HG03039 (cell line): ENCODE measurements around the gene FAM43A.

Experiments used
- ATAC-seq: cut with Tn5 transposase; IDR thresholded peaks from one replicate; pipeline ENCODE4 v1.9.1; 2021; ENCODE audit warnings: mild to moderate bottlenecking, moderate library complexity; ENCODE audit not compliant: unreplicated experiment

FAM43A gene

GRCh38 chr3:194685718-194686413 is at the start of gene FAM43A:
TSS of gene FAM43A (plus strand) at chr3:194685883. CDS start at chr3:194686827, 944 bp downstream.
- peak; percentile 38 for ATAC-seq

DNA sequence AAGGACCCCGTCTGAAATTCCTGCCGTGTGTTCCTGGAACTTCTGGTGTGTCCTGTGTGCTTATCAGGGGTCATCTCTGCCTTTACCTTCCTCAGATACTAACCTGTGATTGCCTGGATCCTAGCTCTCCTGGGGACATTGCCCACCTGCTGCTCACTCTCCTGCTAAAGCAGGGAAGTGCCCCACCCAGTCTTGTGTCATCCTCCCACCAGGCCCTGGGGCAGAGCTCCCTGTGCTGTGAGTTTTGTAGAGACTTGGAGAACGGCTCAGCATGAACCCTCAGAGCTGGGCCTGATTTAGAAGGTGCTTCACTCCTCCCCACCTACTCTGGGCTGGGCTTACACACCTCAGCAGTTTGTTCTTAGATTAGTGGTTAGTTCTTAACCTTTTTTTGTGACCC is 48.6 kb upstream of the FAM43A start:
- no peak for ATAC-seq

DNA sequence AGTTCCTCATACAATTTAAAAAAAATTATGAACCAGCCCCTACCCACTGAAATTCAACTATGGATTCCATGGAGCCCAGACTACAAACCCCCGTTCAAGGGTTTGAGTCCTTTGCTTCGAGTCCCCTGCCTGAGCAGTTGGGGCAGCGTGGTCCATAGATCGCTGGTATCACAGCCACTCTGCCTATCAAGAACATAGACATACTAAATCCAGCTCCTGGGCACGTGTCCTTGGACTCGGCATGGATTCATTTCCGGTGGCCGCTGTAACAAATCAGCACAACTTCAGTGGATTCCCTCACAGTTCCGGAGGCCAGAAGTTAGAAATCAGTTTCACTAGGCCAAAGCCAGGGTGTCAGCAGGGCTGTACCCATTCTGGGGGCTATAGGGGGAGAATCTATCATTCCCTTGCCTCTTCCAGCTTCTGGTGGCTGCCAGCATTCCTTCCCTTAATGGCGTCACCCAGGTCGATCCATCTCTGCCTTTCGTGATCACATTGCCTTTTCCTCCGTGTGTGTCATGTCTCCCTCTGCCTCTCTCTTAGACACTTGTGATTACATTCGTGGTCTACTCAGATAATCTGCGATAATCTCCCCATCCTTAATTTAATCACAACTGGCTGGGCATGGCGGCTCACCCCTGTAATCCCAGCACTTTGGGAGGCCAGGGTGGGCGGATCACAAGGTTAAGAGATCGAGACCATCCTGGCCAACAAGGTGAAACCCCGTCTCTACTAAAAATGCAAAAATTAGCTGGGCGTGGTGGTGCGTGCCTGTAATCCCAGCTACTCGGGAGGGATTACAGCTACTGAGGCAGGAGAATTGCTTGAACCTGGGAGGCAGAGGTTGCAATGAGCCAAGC is 47.9 kb upstream of the FAM43A start:
- no peak for ATAC-seq

- no peak for ATAC-seq
These were observed 46.6 kb upstream of the FAM43A start for GRCh38 chr3:194638991-194639605.

GRCh38 chr3:194640829-194641228 is 44.9 kb upstream of the FAM43A start:
- no peak for ATAC-seq

GRCh38 chr3:194642769-194643168 is 42.9 kb upstream of the FAM43A start:
- no peak for ATAC-seq

DNA sequence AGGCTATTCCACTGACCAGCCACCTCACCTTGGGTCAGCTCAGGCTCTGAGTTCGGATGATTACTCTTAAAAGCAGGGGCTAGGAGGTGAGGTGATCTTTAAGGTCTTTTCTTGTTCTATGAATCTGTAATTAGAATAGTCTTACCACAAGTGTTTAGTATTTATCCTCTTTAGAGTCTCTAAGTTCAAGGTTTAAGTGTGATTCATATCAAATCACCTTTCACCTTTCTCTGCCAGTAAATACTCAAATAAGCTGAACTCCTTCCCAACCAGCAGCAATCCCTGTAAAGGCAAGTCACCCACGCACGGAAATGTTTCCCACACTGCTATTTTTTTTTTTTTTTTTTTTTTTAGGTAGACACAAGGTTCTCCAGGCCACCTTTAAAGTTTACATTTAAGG is 37.9 kb upstream of the FAM43A start:
- no peak for ATAC-seq

DNA sequence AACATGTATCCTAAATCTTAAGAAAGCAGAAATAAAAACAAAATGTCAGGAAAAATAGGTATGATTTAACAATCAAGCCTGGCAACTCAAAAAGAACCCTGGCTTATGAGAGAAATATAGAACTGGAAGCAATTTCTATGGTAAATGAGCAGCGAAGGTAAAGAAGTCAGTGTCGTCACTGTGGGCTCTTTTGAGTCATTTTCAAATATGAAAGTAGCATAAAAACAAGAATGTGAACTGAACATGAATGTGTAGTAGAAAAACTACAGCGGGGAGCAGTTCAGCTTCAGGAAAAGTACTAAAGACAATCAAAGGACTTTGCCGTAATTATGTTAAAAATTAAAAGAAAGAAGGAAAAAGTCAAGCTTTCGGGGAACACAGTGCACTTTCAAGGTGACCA is 31.2 kb upstream of the FAM43A start:
- ATAC-seq, result peak; percentile 51

DNA sequence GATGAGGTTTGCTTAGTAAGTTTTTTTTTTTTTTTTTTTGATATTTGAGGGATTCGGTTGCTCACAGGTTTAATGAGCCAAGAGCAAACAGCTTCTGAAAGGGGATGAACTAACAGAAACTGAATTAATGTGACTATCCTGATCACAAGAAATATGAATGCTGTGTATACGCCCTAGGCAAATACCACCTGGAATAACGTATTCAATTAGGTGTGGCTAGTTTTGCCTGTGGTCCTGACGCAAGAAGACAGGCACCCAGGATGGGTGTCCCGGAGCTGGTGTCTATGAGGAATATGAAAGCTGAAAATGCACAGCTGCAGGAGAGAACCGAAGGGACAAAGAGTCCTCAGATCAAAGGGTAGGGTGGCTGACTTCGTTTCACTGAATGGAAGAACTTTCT is 28.2 kb upstream of the FAM43A start:
- ATAC-seq, result no peak

- no peak for ATAC-seq
These were observed 27.0 kb upstream of the FAM43A start for GRCh38 chr3:194658477-194659242.

DNA sequence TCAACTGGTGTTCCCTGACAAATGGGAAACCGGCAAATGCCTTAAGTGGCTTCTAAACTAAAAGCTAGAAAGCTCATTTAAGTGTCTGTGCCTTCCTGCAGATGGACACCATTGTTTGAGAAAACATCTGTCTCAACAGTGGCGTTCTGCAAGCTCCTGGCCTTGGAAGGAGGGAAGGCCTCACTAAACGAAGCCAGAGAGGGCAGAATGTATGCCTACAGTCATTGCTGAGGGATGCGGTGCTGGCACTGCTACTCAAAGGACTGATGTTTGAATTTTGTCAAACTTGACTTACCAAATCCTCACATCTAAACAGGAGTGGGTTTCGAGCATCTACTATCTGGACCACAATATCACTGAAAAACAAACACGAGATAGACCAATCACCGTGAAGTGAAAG is 25.9 kb upstream of the FAM43A start:
- ATAC-seq, result no peak

GRCh38 chr3:194661374-194661773 is 24.3 kb upstream of the FAM43A start:
- no peak for ATAC-seq

DNA sequence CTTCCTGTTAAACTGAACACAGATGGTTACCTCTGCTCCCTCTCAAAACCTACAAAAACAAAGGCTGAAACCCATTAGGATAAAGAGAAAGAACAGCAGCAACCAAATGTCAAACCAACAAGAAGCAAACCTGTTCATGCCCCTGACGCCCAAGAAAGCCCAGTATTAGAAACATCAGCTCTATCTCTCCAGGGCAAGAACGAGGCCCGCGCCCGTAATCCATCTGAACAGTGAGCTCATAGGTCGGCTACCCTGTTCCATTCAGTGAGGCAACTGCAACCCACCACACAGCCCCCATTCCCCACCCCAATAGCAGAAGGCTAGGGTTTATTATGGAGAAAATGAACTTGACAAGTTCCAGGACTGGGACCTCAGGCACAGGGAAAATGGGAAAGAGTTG is 23.7 kb upstream of the FAM43A start:
- no peak for ATAC-seq

DNA sequence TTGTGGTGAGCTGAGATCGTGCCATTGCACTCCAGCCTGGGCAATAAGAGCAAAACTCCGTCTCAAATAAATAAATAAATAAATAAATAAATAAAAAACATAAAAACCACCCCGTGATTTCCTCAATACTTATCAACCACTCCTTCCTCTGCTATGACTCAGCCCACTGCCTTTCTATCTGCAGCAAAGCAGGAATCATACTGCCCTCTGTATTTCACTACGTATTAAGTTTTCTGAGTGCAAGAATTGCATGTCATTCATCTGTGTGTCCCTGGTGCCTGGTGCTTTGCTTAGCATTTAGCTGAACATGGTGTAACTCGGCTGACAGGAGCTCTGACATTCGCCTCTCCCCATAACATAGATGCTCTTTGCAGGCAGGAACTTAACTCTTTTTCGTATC is 20.8 kb upstream of the FAM43A start:
- ATAC-seq, result no peak

- no peak for ATAC-seq
These were observed 18.3 kb upstream of the FAM43A start for GRCh38 chr3:194667363-194667762.

DNA sequence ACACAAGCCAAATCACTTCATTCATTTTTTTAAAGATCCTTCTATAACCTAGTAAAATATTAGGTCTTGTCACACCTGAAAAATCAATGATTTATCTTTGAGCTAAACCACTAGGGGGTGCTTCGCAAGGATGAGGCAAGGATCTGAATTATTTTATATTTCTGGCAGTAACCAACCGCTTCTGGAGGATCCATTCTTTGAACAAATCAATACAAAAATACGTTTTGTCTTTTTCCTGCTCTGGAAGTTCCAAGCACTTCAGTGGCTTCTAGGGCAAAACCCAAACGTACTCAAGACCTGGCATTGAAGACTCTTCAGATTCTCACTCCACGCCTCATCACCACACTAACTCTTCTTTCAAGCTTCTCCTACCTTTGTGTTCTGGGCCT is 14.2 kb upstream of the FAM43A start:
- ATAC-seq, result no peak

DNA sequence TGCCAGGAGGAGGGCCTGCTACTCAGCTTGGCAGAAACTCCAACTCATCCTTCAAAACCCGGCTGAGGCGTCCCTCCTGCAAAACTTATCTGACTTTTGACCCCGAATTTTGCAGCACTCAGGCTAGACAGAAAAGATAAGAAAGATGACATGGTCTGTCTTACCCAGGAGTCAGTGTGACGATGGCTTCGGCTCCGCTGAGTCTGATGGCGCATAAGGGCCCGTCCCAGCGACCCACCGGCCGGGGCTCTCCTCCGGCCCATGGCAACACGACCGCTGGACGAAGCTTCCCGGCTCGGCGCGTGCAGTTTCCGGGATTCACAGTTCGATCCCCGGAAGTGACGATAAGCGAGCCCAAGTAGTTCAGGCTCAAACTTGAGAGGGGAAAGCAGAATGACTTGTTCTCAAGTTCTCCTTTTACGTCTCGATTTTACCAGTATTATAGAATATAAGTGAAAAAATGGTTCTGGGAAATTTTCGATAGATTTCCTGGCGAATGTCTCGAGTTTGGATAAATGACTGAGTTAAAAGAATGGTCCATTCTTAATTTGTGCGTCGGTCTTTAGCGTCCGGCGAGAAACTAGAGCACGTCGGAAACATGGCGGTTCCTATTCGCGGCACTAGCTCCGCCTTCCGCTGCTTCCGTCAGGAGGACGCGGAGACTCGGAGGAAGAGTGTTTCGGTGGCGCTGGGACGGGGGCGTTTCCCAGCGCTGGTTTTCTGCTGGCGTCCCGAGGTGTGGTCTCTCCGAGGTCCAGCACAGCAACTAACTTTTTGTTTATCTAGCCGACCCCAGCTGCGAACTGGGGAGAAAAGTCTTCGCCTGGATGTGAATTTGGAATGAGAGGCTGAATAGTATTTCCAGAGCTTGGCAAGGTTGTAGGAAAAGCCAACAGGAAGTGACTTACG is 13.5 kb upstream of the FAM43A start, which contains the start of gene LSG1:
Gene LSG1 (minus strand): TSS at position 292 of the 909 bp plus-strand sequence. CDS start 29 bp downstream, at position 263.
- peak; percentile 81 for ATAC-seq

GRCh38 chr3:194672876-194673275 is 12.8 kb upstream of the FAM43A start:
- ATAC-seq, result no peak

- no peak for ATAC-seq
These were observed 11.9 kb upstream of the FAM43A start for GRCh38 chr3:194673761-194674160.

GRCh38 chr3:194675081-194675640 is 10.5 kb upstream of the FAM43A start:
- no peak for ATAC-seq
